Testis (tissue), 3 donors: ENCODE results near the gene CUL4B. TPM values are rescaled to one million over a fixed set of nuclear protein-coding genes. Genes with fewer than 3 reads are reported as not detected.

Source experiments
- DNase-seq: peaks from one replicate; pipeline ENCODE4 v3.0.0-alpha.2; 2019
- H3K27ac ChIP-seq, 2 donors: fragments of 200-600 bp; sonication (generic); one replicate each; pipeline ENCODE4 v1.5.1; 2019
- H3K27me3 ChIP-seq: fragments of 200-600 bp; sonication (generic); one replicate; pipeline ENCODE4 v1.5.1; 2019
- H3K36me3 ChIP-seq: fragments of 200-600 bp; sonication (generic); one replicate; pipeline ENCODE4 v1.5.1; 2017; ENCODE audit warnings: low read depth; ENCODE audit errors: missing control alignments
- H3K4me1 ChIP-seq: fragments of 200-600 bp; sonication (generic); one replicate; pipeline ENCODE4 v1.5.1; 2019
- H3K4me3 ChIP-seq, 2 donors: fragments of 200-600 bp; sonication (generic); one replicate each; pipeline ENCODE4 v1.5.1; 2017 to 2019
- H3K9me3 ChIP-seq: fragments of 200-600 bp; sonication (generic); one replicate; pipeline ENCODE4 v1.5.1; 2017
- POLR2A ChIP-seq: fragments of 450-650 bp; IDR thresholded peaks from one replicate; pipeline ENCODE4 v1.6.1; 2017; ENCODE audit warnings: antibody characterized with exemption, mild to moderate bottlenecking, moderate library complexity
- WGBS, 2 donors: methylation state at CpG; one replicate each; pipeline ENCODE4 v1.1.5; 2018; 5-methylcytosine and 5-hydroxymethylcytosine counted together
- intact Hi-C: fragments of 100-400 bp; cut with DNase I; formaldehyde crosslinking; loops from one replicate; pipeline ENCODE4 v1.15.1; 2023; ENCODE audit warnings: low total_unique reads
- polyA plus RNA-seq: library from polyadenylated mRNA; stranded (reverse); fragments of 350-450 nt; fragmentation: Illumina TruSeq; extraction: RNeasy Lipid Tissue Mini Kit (QIAGEN cat#74804); gene quantifications from one replicate; pipeline ENCODE4 v1.2.3, GENCODE V29; 2014; ENCODE audit warnings: low read depth, low replicate concordance; ENCODE audit not compliant: insufficient read depth
- total RNA-seq, 2 donors: library from RNA; depleted of rRNA; stranded (reverse); fragments of >200 nt; gene quantifications; one replicate each; pipeline ENCODE4 v1.2.3, GENCODE V29; 2016
- TF ChIP-seq, protein P1 (sequence below), 3 experiments: fragments of 450-650 bp in 2 of 3; fragments of 200-600 bp in 1 of 3; sonication (generic) in 1 of 3; IDR thresholded peaks; one replicate each; pipeline ENCODE4 v1.5.1; 2016 to 2019; ENCODE audit warnings: antibody characterized with exemption in 3 of 3, mild to moderate bottlenecking in 2 of 3, moderate library complexity in 1 of 3

The CUL4B gene
- total and polyA plus RNA-seq, 3 donors from 2014 or later, result 62.0 to 123 (median 111) TPM

DNA sequence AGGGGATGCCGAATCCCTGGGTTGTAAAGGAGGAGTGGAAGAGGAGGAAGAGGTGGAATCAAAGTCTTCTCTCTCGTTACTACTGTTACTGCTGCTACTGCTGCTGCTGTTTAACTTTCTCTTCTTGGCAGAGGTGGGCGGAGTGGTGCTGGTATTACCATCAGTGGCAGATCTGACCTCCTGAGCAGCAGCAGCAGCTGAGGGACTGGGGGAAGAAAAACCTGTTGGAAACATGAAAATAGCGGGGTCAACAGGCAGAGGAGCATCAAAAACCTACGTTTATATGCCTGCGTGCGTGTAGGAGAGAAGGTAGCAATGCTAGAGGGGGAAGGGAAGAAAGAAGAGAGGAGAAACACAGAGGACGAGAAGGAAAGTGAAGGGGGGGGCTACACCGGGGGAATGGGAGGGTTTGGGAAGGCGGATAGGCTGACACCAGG, 339 bp downstream of the CUL4B start:
- no peak for DNase-seq
- H3K4me3 ChIP-seq, result peak overlapping the region; percentile 58 to 72
- H3K27me3 ChIP-seq, result no peaks in the 10 kb centered on the region
- H3K27ac ChIP-seq, result peak overlapping the region; percentile 93 to 95
- H3K9me3 ChIP-seq, result no peaks in the 10 kb centered on the region
- peaks cover 6% of the 10 kb centered on the region for H3K4me1 ChIP-seq
- no peaks in the 10 kb centered on the region for H3K36me3 ChIP-seq
- WGBS, 2 donors, result 0 to 1% methylated on average over 9 to 10 of the region's 10 CpGs
- intact Hi-C loops, result no loop called here
- TF ChIP-seq, protein P1, sequence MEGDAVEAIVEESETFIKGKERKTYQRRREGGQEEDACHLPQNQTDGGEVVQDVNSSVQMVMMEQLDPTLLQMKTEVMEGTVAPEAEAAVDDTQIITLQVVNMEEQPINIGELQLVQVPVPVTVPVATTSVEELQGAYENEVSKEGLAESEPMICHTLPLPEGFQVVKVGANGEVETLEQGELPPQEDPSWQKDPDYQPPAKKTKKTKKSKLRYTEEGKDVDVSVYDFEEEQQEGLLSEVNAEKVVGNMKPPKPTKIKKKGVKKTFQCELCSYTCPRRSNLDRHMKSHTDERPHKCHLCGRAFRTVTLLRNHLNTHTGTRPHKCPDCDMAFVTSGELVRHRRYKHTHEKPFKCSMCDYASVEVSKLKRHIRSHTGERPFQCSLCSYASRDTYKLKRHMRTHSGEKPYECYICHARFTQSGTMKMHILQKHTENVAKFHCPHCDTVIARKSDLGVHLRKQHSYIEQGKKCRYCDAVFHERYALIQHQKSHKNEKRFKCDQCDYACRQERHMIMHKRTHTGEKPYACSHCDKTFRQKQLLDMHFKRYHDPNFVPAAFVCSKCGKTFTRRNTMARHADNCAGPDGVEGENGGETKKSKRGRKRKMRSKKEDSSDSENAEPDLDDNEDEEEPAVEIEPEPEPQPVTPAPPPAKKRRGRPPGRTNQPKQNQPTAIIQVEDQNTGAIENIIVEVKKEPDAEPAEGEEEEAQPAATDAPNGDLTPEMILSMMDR (IDR thresholded peaks at IDR 0.05), result no peak
- no peak for TF ChIP-seq POLR2A

DNA sequence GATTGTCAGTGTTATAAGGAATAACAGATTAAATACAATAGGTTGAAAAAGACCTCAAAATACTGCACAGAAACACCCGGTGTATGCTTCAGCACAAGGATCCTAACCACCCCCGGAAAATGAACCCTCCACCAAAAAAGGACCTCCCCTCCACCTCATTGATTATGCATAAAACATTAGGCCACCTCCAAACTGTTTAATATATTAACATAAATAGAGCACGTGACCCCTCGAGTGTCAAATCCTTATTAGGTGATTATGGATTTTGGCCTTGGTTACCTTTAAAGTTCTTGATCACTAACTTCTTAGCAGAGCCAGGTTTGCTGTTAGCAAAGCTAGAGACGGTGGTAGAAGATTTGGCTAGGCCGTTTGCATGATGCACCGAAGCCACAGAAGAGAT, 958 bp downstream of the CUL4B start:
- TF ChIP-seq POLR2A, result no peak
- TF ChIP-seq, protein P1 (IDR thresholded peaks at IDR 0.05), result no peak
- WGBS, 2 donors, result 0 to 1% methylated on average over 7 of the region's 7 CpGs
- peak; percentile 27 for DNase-seq
- Histone ChIP-seq H3K9me3 (no peaks in the 10 kb centered on the region), H3K4me1 (peaks cover 6% of the 10 kb centered on the region), H3K27me3 (no peaks in the 10 kb centered on the region), H3K36me3 (no peaks in the 10 kb centered on the region), H3K4me3 (peak overlapping the region; percentile 58 to 72), H3K27ac (peak overlapping the region; percentile 93 to 95)
- intact Hi-C loops, result no loop called here

- Histone ChIP-seq H3K9me3 (no peaks in the 10 kb centered on the region), H3K4me1 (no peaks in the 10 kb centered on the region), H3K27me3 (no peaks in the 10 kb centered on the region), H3K36me3 (no peaks in the 10 kb centered on the region), H3K4me3 (no peak overlapping the region), H3K27ac (no peak overlapping the region)
- TF ChIP-seq, protein P1 (IDR thresholded peaks at IDR 0.05), result no peak
- 65 to 71% methylated on average over 5 of the region's 5 CpGs for WGBS, 2 donors
- intact Hi-C loops, result no loop called here
- DNase-seq, result no peak
Measured at GRCh38 chrX:120556251-120556650, 4.5 kb downstream of the CUL4B start.

- DNase-seq, result no peak
- Histone ChIP-seq H3K9me3 (no peaks in the 10 kb centered on the region), H3K27me3 (no peaks in the 10 kb centered on the region), H3K27ac (no peak overlapping the region), H3K36me3 (no peaks in the 10 kb centered on the region), H3K4me1 (no peaks in the 10 kb centered on the region), H3K4me3 (no peak overlapping the region)
- intact Hi-C loops, result no loop called here
- WGBS, 2 donors, result 72 to 78% methylated on average over 11 to 12 of the region's 12 CpGs
- no peak for TF ChIP-seq POLR2A
- TF ChIP-seq, protein P1 (IDR thresholded peaks at IDR 0.05), result no peak
Measured at GRCh38 chrX:120549483-120550452, 11.0 kb downstream of the CUL4B start.
